Forelimb muscle (tissue), 1 donor: Measurements from ENCODE around the gene CCNB1. TPM values are rescaled to one million over a fixed set of nuclear protein-coding genes. Genes with fewer than 3 reads are reported as not detected.

Experiments
- polyA plus RNA-seq: library from polyadenylated mRNA; unstranded; fragments of 120-200 nt; gene quantifications from one replicate; pipeline ENCODE4 v1.2.1, GENCODE V29; 2013; ENCODE audit not compliant: insufficient read length

The CCNB1 gene
- polyA plus RNA-seq, 1 donor: 28.4 TPM

Other genes starting within 250 kb of the CCNB1 start
- 39.4 TPM for gene SLC30A5, start 73.1 kb upstream of the CCNB1 start, polyA plus RNA-seq
- 9.1 TPM for gene CENPH, start 22.4 kb downstream of the CCNB1 start, polyA plus RNA-seq
- 21.5 TPM for gene CDK7, start 67.7 kb downstream of the CCNB1 start, polyA plus RNA-seq
- 3.8 TPM for gene CCDC125, start 165.7 kb downstream of the CCNB1 start, polyA plus RNA-seq
- gene AK6, start 202.4 kb downstream of the CCNB1 start, polyA plus RNA-seq: 38.0 TPM
- gene TAF9, start 202.4 kb downstream of the CCNB1 start, polyA plus RNA-seq: 35.6 TPM
- 25.1 TPM for gene RAD17, start 202.7 kb downstream of the CCNB1 start, polyA plus RNA-seq
- 0.10 TPM for gene MARVELD2, start 248.0 kb downstream of the CCNB1 start, polyA plus RNA-seq